Measurements from ENCODE around the gene MXD1. TPM values are rescaled to one million over a fixed set of nuclear protein-coding genes. Genes with fewer than 3 reads are reported as not detected.

Gene MXD1
- total and polyA plus RNA-seq, 9 of the 15 experiments (the other 6 are each of a cell fraction or from before 2014, with no cell fraction given): 6.7 to 35.9 (median 11.0) TPM

GRCh38 chr2:69914164-69914949 lies 552 bp upstream of the MXD1 start (continued):
- TF ChIP-seq ZEB2 (IDR thresholded peaks at IDR 0.05) (no peak), SRSF1 (IDR thresholded peaks at IDR 0.05; ENCODE audit: low read depth, low read length) (peak; percentile 85; the same call in 1 of the 2 replicates), ZNF24 (IDR thresholded peaks at IDR 0.05) (no peak), RHOXF2B (CRISPR knock-in tag; conservative IDR thresholded peaks at IDR 0.05) (no peak), RFX5 (IDR thresholded peaks at IDR 0.05; ENCODE audit: low read depth, low read length) (peak; percentile 97), RBFOX2 (IDR thresholded peaks at IDR 0.05; ENCODE audit: low read depth, low read length) (peak; percentile 93), CSDE1 (IDR thresholded peaks at IDR 0.05) (no peak), ZNF778 (CRISPR knock-in tag; IDR thresholded peaks at IDR 0.05) (no peak), RBM39 (optimal IDR thresholded peaks at IDR 0.05; ENCODE audit: low read depth, low read length) (no peak), ARHGAP35 (IDR thresholded peaks at IDR 0.05; ENCODE audit: partially characterized antibody) (no peak), RAD21 (CRISPR knock-in tag; conservative IDR thresholded peaks at IDR 0.05 in 1 of 2, IDR thresholded peaks at IDR 0.05 in 1 of 2) (peak; percentile 46 to 71), ZNF354B (CRISPR knock-in tag; IDR thresholded peaks at IDR 0.05) (no peak), ZNF165 (CRISPR knock-in tag; IDR thresholded peaks at IDR 0.05; ENCODE audit: borderline replicate concordance) (peak; percentile 26; the same call in 1 of the 2 replicates), PREB (CRISPR knock-in tag; IDR thresholded peaks at IDR 0.05) (no peak), SIN3A (IDR thresholded peaks at IDR 0.05; ENCODE audit: borderline replicate concordance in 2 of 2, control insufficient read depth in 1 of 2, low read depth in 2 of 2, low read length in 2 of 2) (peak; percentile 65 to 71; a peak in 2 of 4 replicates), CBX1 (IDR thresholded peaks at IDR 0.05; ENCODE audit: low read depth) (peak; percentile 73), ZBTB11 (CRISPR knock-in tag; IDR thresholded peaks at IDR 0.05) (peak in 2 of 3 experiments; percentile 12 to 85; a peak in 3 of 6 replicates), ARID3A (IDR thresholded peaks at IDR 0.05; ENCODE audit: borderline replicate concordance, low read depth, low read length) (no peak), ZNF175 (CRISPR knock-in tag; IDR thresholded peaks at IDR 0.05; ENCODE audit: low read depth) (peak; percentile 77), SPI1 (IDR thresholded peaks at IDR 0.05; ENCODE audit: borderline replicate concordance, low read depth, low read length) (no peak), ZNF184 (CRISPR knock-in tag; IDR thresholded peaks at IDR 0.05) (no peak)

Data from K562 (cell line).